A549 treated with dexamethasone at 1 μM for 4 hours (cell line): Measurements from ENCODE around the gene PCID2. TPM values are rescaled to one million over a fixed set of nuclear protein-coding genes. Genes with fewer than 3 reads are reported as not detected.

Experiments
- total RNA-seq: library from RNA; stranded (reverse); fragments of 200-300 nt; extraction: Qiagen RNA extraction; gene quantifications from 5 replicates; pipeline ENCODE4 v1.2.3, GENCODE V29; 2022

PCID2 gene
- total RNA-seq, result 35.1 to 40.3 TPM (median 37.7 TPM) in 5 replicates

DNA sequence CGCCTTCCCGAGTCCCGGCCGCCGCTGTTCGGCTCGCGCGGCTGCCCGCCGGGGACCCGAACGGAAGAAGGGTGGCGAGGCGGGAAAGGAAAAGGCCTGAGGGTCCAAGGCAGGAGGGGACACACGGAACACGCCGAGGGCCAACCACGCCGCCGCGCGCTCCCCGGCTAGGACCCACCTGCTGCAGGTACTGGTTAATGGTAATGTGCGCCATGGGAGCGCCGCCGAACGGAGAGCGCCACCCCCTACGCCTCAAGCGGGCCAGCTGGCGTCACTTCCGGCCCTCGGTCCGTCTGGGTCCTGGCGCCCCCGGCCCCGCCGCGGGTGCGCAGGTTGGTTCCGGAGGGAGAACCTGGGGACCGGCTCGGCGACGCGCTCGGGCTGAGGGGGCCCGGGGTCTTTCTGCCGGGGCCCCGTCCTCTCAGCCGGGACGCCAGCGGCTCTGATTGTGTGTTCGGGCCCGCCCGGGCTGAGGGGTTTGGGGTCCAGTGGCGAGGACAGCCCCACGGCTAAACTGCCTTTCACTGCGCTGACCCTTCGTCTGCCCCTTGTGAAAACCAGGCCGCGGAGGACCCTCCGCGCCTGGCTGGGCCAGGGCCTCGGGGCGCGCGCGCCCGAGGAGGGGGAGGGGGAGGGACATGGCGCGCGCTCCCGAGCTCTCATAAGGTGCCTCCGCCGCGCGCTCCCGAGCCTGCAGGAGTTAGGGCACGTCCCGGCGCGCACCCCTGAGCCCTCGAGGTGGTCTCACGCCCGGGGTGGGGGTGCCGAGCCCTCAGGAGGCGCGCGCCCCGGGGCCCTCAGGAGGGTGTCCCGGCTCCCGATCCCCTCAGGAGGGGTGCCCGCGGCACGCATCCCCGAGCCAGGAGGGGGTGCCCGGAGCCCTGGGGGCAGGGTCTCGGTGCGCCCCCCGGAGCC, at the start of gene PCID2:
Gene PCID2 (minus strand): TSS at position 249 of the 915 bp plus-strand sequence. CDS start 35 bp downstream, at position 214.

DNA sequence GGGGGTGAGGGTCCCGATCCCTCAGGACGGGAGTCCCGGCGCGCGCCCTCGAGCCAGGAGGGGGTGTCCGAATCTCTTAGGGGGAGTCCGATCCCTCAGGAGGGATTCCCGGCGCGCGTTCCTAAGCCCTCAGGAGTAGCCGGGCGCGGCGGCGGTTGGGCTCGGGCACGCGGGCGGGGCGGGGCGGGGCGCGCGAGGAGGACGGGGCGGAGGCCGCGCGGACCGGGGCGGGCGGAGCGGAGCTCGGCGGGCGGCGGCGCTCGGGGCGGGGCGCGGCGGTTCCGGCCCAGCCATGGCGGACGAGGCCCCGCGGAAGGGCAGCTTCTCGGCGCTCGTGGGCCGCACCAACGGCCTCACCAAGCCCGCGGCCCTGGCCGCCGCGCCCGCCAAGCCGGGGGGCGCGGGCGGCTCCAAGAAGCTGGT, 878 bp upstream of the PCID2 start, which contains the start of gene CUL4A:
Gene CUL4A (plus strand): TSS at position 278 of the 423 bp plus-strand sequence. CDS start 15 bp downstream, at position 293.

DNA sequence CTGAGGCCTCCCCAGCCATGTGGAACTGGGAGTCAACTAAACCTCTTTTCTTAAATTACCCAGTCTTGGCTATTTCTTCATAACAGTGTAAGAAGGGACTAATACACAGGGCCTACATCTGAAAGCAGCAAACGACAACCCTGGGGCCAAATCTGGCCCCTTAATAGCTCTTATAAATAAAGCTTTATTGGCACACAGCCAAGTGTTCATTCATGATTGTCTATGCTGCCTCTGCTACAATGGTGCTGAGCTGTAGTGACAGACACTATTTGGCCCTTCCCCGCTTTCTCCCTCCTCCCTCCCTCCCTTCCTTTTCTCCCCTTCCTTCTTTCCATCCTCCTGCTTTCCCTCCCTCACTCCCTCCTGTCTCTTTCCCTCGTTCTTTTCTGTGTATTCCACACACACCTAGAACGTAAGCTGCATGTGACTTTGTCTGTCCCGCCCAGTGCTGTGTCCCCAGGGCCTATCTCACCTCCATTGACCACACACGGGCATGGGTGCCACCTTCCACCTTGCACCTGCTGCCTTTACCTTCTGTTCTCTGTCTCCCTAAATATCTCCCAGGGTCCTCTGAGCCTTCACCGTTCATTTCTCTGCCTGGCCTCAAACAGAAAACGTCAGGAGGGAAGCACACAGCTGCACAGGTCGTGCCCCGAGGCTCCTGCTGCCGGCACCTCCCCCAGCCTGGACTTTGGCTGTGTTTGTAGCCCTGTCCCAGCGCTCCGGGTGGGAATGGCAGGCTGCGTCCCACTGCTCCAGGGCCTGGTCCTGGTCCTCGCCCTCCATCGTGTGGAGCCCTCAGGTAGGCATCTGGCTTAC, 50.3 kb downstream of the PCID2 start, which contains the start of gene PROZ:
Gene PROZ (plus strand): TSS at position 720 of the 819 bp plus-strand sequence. CDS start 13 bp downstream, at position 733.

Other genes starting within 250 kb of the PCID2 start
- 0.27 to 0.53 TPM (median 0.38 TPM) in 5 replicates for gene MCF2L, start 239.5 kb downstream of the PCID2 start, total RNA-seq
- 0.05 to 0.16 TPM (median 0.07 TPM) in 5 replicates for gene F7, start 102.9 kb downstream of the PCID2 start, total RNA-seq
- 0.06 to 0.07 TPM in 2 of 5 replicates, not detected in the others for gene F10, start 85.9 kb downstream of the PCID2 start, total RNA-seq
- not detected in 5 replicates for gene PROZ, start 50.0 kb downstream of the PCID2 start, total RNA-seq
- gene CUL4A, start 944 bp upstream of the PCID2 start, total RNA-seq, result 46.8 to 55.4 TPM (median 51.1 TPM) in 5 replicates
- gene LAMP1, start 88.6 kb upstream of the PCID2 start, total RNA-seq, result 71.5 to 96.8 TPM (median 94.8 TPM) in 5 replicates
- 1.9 to 2.2 TPM (median 2.0 TPM) in 5 replicates for gene GRTP1, start 155.5 kb upstream of the PCID2 start, total RNA-seq
- gene ADPRHL1, start 244.8 kb upstream of the PCID2 start, total RNA-seq, result 14.8 to 17.4 TPM (median 16.5 TPM) in 5 replicates